PC-9 (cell line): ENCODE results near the gene NBPF4.
"Not testable (repeated sequence)": the region's sequence is repeated elsewhere in the genome, so short reads cannot be mapped to it uniquely, and the experiment has no call there.

Experiments used
- CTCF ChIP-seq: fragments of 200-600 bp; sonication (generic); conservative IDR thresholded peaks from 2 replicates; pipeline ENCODE4 v1.6.1; 2017; ENCODE audit warnings: mixed run types, antibody characterized with exemption, mild to moderate bottlenecking, moderate library complexity
- EZH2 ChIP-seq: fragments of 200-600 bp; sonication (generic); IDR thresholded peaks from 2 replicates; pipeline ENCODE4 v1.8.0; 2017; ENCODE audit warnings: antibody characterized with exemption, low read depth

GRCh38 chr1:108267097-108267496, 23.2 kb upstream of the NBPF4 start:
- not testable (repeated sequence) for TF ChIP-seq EZH2, CTCF
